Stimulated activated CD8-positive, alpha-beta memory T cell treated with anti-CD3 and anti-CD28 coated beads, Interleukin-7, amount 100 ng/mL, for 48 hours (primary cell): ENCODE data around the gene SPACA4.

Experiments used
- DNase-seq, 2 donors: peaks; one replicate each; pipeline ENCODE4 v3.0.0-alpha.2; 2020; ENCODE audit warnings: low read depth in 1 of 2; ENCODE audit errors: extremely low read depth in 1 of 2

SPACA4 gene

GRCh38 chr19:48646722-48647216 lies 40.2 kb downstream of the SPACA4 start:
- no peak for DNase-seq

- DNase-seq = no peak
Measured at GRCh38 chr19:48648134-48648533, 41.6 kb downstream of the SPACA4 start.

DNA sequence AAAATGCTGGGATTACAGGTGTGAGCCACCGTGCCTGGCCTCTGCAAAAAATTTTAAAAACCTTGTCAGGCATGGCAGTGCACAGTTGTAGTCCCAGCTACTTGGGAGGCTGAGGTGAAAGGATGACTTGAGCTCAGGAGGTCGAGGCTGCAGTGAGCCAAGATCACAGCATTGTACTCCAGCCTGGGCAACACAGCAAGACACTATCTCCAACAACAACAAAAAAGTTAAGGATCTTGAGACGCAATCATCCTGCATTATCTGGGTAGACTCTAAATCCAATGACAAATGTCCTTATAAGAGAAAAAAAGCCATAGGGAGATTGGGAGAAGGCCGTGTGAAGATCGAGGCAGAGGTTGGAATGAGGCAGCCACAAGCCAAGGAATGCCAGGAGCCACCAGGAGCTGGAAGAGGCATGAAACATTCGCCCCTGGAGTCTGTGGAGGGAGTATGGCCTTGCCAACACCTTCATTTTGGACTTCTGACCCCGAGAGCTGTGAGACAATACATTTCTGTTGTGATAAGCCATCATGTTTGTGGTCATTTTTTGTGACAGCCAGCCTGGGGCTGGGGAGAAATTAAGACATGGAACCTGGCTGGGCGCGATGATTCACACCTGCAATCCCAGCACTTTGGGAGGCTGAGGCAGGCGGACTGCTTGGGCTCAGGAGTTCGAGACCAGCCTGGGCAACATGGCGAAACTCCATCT lies 44.6 kb downstream of the SPACA4 start:
- no peak for DNase-seq

DNA sequence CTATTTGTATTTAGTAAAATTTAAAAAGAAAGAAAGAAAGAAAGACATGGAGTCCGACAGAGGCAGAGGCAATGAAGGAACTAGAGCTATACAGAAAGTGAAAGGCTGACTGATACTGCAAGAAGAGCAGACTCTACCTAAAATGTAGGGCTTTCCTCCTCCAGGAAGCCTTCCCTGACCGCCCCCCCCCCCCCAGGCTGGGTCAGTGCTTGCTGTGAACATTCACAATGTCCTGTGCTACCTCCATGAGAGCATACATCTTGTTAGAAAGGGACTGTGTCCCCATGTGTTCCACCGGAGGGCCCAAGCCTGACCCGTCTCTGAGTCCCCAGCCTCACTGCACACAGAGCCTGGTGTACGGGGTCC lies 45.1 kb downstream of the SPACA4 start:
- no peak for DNase-seq

DNA sequence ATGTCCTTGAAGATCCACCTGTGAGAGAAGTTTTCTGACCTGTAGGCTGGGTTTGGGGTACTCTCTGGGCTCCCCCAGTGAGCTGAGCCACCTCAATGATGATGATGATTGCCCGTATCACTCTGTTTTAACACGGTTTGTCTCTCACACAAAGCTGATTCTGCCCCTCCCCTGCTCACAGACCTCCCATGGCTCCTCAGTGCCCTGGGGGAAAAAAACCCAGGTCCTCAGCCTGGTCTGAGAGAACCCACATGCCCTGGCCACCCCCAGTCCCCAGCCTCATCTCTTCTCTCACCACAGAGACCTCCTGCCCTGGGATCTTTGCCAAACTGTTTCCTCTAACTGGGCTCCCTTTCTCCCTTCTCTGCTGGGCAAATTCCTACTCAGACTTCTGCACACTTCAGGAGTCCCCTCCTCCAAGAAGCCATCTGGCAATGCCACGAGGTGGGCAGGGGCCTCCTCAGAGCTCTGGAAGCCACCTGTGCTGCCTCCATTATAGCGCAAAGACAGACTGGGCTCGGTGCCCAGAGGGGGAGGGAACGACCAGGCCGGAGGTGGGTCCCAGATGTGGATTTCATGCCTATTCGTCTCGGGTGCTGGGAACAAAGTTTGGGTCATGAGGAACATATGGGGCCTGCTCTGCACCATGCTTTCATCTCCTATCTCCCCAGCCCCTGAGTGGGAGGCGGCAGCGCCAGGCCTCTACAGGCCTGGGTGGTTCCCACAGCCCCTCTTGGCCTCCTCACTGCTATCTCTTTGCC lies 47.9 kb downstream of the SPACA4 start:
- DNase-seq = no peak

DNA sequence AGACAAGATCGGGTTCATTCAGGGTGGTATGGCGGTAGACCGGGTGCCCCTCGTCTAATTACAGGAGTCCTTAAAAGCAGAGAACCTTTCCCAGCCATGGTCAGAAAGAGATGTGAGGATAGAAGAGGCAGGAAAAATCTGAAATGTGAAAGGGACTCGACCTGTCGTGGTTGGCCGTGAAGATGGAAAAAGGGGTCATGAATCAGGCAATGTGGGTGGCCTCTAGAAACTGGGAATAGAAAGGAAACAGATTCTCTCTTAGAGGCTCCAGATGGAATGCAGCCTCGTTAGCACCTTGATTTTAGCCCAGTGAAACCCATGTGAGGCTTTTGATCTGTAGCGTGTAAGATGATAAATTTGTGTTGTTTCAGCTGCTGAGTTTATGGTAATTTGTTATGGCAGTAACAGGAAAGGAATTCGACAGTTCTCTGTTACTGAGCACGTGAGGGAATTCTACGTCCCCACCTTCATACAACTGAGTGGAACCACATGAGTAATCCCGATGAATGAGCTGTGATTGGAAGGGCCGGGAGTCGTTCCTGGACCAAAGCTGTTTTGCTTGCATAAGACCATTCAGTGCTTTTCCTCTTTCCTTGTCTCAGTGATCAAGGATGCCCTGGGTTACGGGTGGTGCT lies 50.4 kb downstream of the SPACA4 start:
- no peak for DNase-seq
